ENCODE data around the gene LAMA5. TPM values are rescaled to one million over a fixed set of nuclear protein-coding genes. Genes with fewer than 3 reads are reported as not detected.
"Not testable (repeated sequence)": the region's sequence is repeated elsewhere in the genome, so short reads cannot be mapped to it uniquely, and the experiment has no call there.

Gene LAMA5
- total and polyA plus RNA-seq, 2 experiments from 2014 or later, result 201 to 298 TPM

DNA sequence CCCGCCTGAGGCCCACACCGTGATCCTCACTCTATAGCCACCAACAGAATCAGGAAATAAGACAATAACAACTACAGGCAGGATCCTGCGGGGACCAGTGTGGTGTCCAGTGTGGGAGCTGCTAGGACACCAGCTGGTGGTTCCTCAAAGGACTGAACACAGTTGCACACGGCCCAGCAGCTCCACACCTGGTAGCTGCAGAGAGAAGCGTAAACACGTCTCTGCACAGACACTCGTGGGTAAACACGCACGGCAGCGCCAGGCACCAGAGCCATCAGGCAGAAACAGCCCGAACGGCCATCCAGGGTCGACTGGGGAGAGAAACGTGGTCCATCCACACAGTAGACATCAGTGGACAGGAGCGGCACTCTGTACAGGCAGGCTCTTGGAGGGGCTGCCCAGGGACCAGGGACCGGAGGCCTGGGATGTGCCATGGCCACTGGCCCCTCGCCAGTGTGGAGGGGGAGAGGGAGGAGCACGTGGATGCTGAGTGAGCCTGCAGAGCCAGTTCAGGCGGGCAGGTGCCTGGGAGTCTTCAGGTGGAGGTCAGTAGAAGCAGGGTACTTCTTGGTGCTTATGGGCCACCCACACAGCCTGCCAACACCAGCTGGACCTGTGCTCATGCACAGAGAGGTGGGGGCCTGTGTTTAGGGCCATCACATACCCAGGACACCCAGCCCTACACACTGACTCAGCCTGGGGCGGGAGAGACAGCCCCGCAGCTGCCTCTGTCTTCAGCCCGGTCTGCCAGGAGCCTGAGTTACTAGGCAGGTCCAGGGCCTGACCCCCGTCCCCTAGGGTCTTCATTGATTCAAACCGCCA lies 7.4 kb upstream of the LAMA5 start:
- H3K4me3 ChIP-seq, result no peak overlapping the region
- no peak overlapping the region for H2AFZ ChIP-seq
- DNase-seq (ENCODE audit: low spot score) (no peak), ATAC-seq (no peak)
- H3K4me2 ChIP-seq, result no peak overlapping the region
- no peaks in the 10 kb centered on the region for H3K79me2 ChIP-seq (replicated peaks; ENCODE audit: insufficient read depth)
- no peaks in the 10 kb centered on the region for H4K20me1 ChIP-seq (replicated peaks; ENCODE audit: insufficient read depth)
- Mint-ChIP-seq H3K27me3 (ENCODE audit: insufficient read depth, low read depth, poor library complexity) (peaks cover 18% of the 10 kb centered on the region), H3K9me3 (no peaks in the 10 kb centered on the region; the same call in 2 of the 3 replicates), H3K36me3 (ENCODE audit: low read depth) (peaks cover 2% of the 10 kb centered on the region; the same call in 2 of the 3 replicates), H3K27ac (peak overlapping the region; percentile 87), H3K4me3 (no peak overlapping the region; the same call in 2 of the 3 replicates), H3K4me1 (peaks cover 37% of the 10 kb centered on the region)
- H3F3A ChIP-seq (replicated peaks; ENCODE audit: low read depth), result peaks cover 13% of the 10 kb centered on the region; the same call in 1 of the 2 replicates
- H3K4me1 ChIP-seq (ENCODE audit: insufficient read depth), result peaks cover 25% of the 10 kb centered on the region
- H3K27me3 ChIP-seq (ENCODE audit: insufficient read depth), result no peaks in the 10 kb centered on the region
- H3K27ac ChIP-seq (ENCODE audit: low read depth), result 0 out of 2 replicates have a peak overlapping the region, but pooled peaks have one; percentile 90
- TF ChIP-seq EZH2 (IDR thresholded peaks at IDR 0.05; ENCODE audit: low read depth, unreplicated experiment), result no peak
- H3K9me2 ChIP-seq (ENCODE audit: insufficient read depth), result no peaks in the 10 kb centered on the region
- no peaks in the 10 kb centered on the region for H3K36me3 ChIP-seq (ENCODE audit: insufficient read depth)

DNA sequence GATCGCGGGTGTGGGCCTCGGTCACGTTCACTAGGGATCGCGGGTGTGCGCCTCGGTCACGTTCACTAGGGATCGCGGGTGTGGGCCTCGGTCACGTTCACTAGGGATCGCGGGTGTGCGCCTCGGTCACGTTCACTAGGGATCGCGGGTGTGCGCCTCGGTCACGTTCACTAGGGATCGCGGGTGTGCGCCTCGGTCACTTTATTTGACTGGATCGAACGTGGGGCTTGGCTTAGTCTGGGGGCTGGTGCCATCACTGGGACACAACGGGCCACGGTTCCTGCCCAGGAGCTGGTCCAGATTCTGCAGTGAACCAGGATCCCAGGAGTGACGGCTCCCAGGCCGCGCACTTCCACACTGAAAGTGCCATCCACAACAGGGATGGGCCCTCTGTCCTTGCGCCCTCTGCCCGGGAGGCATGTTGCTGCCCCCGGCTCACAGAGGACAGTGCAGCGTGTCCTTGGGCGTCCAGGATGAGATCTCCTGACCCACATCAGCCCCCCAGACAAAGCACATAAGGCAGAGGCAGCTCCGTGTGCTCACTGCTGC lies 6.6 kb upstream of the LAMA5 start:
- peak overlapping the region; percentile 87; the same call in 1 of the 2 replicates for H3K27ac Mint-ChIP-seq
- H2AFZ ChIP-seq; H3K9me3 Mint-ChIP-seq; H3K27me3 ChIP-seq (ENCODE audit: insufficient read depth); H3K36me3 Mint-ChIP-seq (ENCODE audit: low read depth); DNase-seq (ENCODE audit: low spot score); ATAC-seq; H3K79me2 ChIP-seq (replicated peaks; ENCODE audit: insufficient read depth); H3K4me3 ChIP-seq; H3K9me2 ChIP-seq (ENCODE audit: insufficient read depth); H4K20me1 ChIP-seq (replicated peaks; ENCODE audit: insufficient read depth); H3K4me3 Mint-ChIP-seq; H3K27ac ChIP-seq (ENCODE audit: low read depth); H3K4me2 ChIP-seq; H3K36me3 ChIP-seq (ENCODE audit: insufficient read depth): not testable (repeated sequence)
- peaks cover 24% of the 10 kb centered on the region for H3K27me3 Mint-ChIP-seq (ENCODE audit: insufficient read depth, low read depth, poor library complexity)
- Histone ChIP-seq H3K4me1 (ENCODE audit: insufficient read depth) (peaks cover 30% of the 10 kb centered on the region), H3F3A (replicated peaks; ENCODE audit: low read depth) (peaks cover 13% of the 10 kb centered on the region; the same call in 1 of the 2 replicates)
- peaks cover 42% of the 10 kb centered on the region for H3K4me1 Mint-ChIP-seq

DNA sequence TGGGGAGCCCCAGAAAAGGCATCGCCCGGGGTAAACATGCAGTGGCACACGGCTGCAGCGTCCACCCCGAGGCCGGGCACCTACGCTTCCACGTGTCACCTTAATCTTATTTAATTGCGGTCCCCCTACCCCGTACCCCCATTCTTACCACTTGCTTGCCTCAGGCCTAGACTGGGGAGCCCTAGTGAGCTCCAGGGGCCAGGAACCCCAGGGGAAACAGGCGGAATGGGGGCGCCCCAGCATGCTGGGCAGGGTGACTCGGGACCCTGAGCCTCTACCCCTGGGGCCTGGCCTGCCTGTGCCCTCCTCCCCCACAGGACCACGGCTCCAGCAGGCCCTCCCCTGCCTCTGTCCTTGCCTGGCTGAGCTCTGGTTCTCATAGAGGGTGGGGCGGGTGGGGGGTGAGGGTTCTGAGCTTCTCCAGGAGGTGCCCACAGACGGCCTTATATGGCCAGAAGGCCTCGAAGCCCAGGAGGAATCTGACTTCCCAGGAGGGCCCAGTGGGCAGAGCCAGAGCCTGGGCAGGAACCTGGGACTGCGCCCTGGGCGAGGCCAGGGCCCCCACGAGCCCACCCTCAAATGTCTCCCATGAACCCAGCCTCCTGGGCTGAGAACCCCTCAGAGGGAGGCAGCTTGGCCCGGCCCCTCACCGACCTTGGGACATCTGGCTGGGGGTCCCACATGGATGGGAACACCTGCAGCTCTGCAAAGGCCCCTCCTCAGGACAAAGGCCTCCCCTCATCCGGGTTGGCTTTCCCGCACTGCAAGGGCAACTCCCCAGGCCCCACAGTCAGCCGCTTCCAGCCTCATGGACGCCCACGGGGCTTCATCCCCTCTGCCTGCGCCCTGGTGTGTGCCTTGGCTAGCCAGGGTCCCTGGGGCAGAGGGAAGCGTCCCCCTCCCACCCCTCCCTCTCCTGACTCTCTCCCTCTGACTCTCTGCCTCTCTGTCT lies 5.2 kb upstream of the LAMA5 start:
- Histone ChIP-seq H3K27me3 (ENCODE audit: insufficient read depth) (no peaks in the 10 kb centered on the region), H3K4me2 (no peak overlapping the region), H2AFZ (no peak overlapping the region), H3K4me3 (no peak overlapping the region), H4K20me1 (replicated peaks; ENCODE audit: insufficient read depth) (no peaks in the 10 kb centered on the region), H3K9me2 (ENCODE audit: insufficient read depth) (no peaks in the 10 kb centered on the region), H3F3A (replicated peaks; ENCODE audit: low read depth) (peaks cover 13% of the 10 kb centered on the region; the same call in 1 of the 2 replicates), H3K4me1 (ENCODE audit: insufficient read depth) (peaks cover 37% of the 10 kb centered on the region), H3K36me3 (ENCODE audit: insufficient read depth) (no peaks in the 10 kb centered on the region), H3K79me2 (replicated peaks; ENCODE audit: insufficient read depth) (no peaks in the 10 kb centered on the region), H3K27ac (ENCODE audit: low read depth) (no peak overlapping the region)
- no peak for DNase-seq (ENCODE audit: low spot score)
- no peak overlapping the region for H3K27ac Mint-ChIP-seq
- no peak overlapping the region; the same call in 2 of the 3 replicates for H3K4me3 Mint-ChIP-seq
- H3K4me1 Mint-ChIP-seq, result peaks cover 42% of the 10 kb centered on the region
- no peaks in the 10 kb centered on the region; the same call in 2 of the 3 replicates for H3K9me3 Mint-ChIP-seq
- H3K36me3 Mint-ChIP-seq (ENCODE audit: low read depth), result peaks cover 2% of the 10 kb centered on the region; the same call in 2 of the 3 replicates
- H3K27me3 Mint-ChIP-seq (ENCODE audit: insufficient read depth, low read depth, poor library complexity), result peaks cover 24% of the 10 kb centered on the region
- ATAC-seq, result no peak
- TF ChIP-seq CREB1 (CRISPR knock-in tag; IDR thresholded peaks at IDR 0.05; ENCODE audit: low read depth), result no peak
- TF ChIP-seq EZH2 (IDR thresholded peaks at IDR 0.05; ENCODE audit: low read depth, unreplicated experiment), result no peak
- TF ChIP-seq, protein P1, sequence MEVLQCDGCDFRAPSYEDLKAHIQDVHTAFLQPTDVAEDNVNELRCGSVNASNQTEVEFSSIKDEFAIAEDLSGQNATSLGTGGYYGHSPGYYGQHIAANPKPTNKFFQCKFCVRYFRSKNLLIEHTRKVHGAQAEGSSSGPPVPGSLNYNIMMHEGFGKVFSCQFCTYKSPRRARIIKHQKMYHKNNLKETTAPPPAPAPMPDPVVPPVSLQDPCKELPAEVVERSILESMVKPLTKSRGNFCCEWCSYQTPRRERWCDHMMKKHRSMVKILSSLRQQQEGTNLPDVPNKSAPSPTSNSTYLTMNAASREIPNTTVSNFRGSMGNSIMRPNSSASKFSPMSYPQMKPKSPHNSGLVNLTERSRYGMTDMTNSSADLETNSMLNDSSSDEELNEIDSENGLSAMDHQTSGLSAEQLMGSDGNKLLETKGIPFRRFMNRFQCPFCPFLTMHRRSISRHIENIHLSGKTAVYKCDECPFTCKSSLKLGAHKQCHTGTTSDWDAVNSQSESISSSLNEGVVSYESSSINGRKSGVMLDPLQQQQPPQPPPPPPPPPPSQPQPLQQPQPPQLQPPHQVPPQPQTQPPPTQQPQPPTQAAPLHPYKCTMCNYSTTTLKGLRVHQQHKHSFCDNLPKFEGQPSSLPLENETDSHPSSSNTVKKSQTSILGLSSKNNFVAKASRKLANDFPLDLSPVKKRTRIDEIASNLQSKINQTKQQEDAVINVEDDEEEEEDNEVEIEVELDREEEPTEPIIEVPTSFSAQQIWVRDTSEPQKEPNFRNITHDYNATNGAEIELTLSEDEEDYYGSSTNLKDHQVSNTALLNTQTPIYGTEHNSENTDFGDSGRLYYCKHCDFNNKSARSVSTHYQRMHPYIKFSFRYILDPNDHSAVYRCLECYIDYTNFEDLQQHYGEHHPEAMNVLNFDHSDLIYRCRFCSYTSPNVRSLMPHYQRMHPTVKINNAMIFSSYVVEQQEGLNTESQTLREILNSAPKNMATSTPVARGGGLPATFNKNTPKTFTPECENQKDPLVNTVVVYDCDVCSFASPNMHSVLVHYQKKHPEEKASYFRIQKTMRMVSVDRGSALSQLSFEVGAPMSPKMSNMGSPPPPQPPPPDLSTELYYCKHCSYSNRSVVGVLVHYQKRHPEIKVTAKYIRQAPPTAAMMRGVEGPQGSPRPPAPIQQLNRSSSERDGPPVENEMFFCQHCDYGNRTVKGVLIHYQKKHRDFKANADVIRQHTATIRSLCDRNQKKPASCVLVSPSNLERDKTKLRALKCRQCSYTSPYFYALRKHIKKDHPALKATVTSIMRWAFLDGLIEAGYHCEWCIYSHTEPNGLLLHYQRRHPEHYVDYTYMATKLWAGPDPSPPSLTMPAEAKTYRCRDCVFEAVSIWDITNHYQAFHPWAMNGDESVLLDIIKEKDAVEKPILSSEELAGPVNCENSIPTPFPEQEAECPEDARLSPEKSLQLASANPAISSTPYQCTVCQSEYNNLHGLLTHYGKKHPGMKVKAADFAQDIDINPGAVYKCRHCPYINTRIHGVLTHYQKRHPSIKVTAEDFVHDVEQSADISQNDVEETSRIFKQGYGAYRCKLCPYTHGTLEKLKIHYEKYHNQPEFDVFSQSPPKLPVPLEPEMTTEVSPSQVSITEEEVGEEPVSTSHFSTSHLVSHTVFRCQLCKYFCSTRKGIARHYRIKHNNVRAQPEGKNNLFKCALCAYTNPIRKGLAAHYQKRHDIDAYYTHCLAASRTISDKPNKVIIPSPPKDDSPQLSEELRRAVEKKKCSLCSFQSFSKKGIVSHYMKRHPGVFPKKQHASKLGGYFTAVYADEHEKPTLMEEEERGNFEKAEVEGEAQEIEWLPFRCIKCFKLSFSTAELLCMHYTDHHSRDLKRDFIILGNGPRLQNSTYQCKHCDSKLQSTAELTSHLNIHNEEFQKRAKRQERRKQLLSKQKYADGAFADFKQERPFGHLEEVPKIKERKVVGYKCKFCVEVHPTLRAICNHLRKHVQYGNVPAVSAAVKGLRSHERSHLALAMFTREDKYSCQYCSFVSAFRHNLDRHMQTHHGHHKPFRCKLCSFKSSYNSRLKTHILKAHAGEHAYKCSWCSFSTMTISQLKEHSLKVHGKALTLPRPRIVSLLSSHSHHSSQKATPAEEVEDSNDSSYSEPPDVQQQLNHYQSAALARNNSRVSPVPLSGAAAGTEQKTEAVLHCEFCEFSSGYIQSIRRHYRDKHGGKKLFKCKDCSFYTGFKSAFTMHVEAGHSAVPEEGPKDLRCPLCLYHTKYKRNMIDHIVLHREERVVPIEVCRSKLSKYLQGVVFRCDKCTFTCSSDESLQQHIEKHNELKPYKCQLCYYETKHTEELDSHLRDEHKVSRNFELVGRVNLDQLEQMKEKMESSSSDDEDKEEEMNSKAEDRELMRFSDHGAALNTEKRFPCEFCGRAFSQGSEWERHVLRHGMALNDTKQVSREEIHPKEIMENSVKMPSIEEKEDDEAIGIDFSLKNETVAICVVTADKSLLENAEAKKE (CRISPR knock-in tag; IDR thresholded peaks at IDR 0.05), result no peak
- no peak for TF ChIP-seq STAT1 (IDR thresholded peaks at IDR 0.05; ENCODE audit: unreplicated experiment)
- no peak for TF ChIP-seq ZNF331 (CRISPR knock-in tag; IDR thresholded peaks at IDR 0.05; ENCODE audit: low read depth)
- TF ChIP-seq POLR2AphosphoS5 (IDR thresholded peaks at IDR 0.05; ENCODE audit: low read depth), result no peak

Data from GM23338 (cell line).